ENCODE measurements around the gene REXO5.

DNA sequence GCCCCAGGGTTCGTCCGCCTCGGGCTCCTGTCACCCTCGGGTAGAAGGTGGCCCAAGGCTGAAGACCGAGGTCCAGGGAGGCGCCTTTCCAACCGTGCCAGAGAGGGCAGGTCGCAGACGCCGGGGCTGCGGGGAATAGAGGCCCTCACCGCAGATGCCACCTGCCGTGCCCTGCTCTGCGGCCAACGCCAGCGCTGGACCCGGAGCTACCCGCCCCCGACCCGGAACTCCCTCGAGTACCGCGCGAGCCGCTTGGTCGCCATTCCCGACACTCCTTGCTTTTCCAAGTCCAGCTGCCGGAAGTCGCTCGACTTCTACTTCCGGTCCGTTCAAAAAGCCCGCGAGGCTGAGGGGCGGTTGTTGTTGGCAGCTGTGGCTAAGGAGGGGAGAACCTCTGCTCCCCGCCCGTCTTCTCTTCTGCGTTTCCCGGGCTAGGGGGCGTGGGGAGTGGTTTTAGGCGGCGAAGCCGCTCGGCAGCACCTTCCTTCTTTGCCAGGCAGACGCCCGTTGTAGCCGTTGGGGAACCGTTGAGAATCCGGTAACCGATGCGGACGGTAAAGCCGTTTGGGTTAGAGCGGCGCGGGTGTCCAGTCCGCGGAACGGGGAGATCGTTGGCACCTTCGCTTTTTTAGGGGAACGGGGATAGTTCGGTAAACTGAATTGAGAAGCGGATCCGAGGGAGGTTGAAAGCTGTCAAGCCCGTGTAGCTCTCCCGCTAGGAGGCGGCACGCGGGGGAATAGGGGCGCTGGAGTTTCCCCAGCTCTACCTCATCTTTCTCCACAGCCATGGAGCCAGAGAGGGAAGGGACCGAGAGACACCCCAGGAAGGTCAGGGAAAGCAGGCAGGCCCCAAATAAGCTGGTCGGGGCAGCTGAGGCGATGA lies at the start of gene REXO5, which contains the start of gene ERI2:
- peak; percentile 63 for TF ChIP-seq WT1 (tag by site-specific recombination; IDR thresholded peaks at IDR 0.05)
- TF ChIP-seq MZF1 (tag by site-specific recombination; IDR thresholded peaks at IDR 0.05; ENCODE audit: borderline replicate concordance), result peak; percentile 80
- TF ChIP-seq, protein P1, sequence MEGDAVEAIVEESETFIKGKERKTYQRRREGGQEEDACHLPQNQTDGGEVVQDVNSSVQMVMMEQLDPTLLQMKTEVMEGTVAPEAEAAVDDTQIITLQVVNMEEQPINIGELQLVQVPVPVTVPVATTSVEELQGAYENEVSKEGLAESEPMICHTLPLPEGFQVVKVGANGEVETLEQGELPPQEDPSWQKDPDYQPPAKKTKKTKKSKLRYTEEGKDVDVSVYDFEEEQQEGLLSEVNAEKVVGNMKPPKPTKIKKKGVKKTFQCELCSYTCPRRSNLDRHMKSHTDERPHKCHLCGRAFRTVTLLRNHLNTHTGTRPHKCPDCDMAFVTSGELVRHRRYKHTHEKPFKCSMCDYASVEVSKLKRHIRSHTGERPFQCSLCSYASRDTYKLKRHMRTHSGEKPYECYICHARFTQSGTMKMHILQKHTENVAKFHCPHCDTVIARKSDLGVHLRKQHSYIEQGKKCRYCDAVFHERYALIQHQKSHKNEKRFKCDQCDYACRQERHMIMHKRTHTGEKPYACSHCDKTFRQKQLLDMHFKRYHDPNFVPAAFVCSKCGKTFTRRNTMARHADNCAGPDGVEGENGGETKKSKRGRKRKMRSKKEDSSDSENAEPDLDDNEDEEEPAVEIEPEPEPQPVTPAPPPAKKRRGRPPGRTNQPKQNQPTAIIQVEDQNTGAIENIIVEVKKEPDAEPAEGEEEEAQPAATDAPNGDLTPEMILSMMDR (tag by site-specific recombination; IDR thresholded peaks at IDR 0.05), result peak; percentile 94
- TF ChIP-seq ZNF423 (tag by site-specific recombination; IDR thresholded peaks at IDR 0.05), result no peak
- TF ChIP-seq KLF16 (tag by site-specific recombination; IDR thresholded peaks at IDR 0.05), result peak; percentile 60
- no peak for TF ChIP-seq ZNF585B (tag by site-specific recombination; IDR thresholded peaks at IDR 0.05)
- TF ChIP-seq, protein P2, sequence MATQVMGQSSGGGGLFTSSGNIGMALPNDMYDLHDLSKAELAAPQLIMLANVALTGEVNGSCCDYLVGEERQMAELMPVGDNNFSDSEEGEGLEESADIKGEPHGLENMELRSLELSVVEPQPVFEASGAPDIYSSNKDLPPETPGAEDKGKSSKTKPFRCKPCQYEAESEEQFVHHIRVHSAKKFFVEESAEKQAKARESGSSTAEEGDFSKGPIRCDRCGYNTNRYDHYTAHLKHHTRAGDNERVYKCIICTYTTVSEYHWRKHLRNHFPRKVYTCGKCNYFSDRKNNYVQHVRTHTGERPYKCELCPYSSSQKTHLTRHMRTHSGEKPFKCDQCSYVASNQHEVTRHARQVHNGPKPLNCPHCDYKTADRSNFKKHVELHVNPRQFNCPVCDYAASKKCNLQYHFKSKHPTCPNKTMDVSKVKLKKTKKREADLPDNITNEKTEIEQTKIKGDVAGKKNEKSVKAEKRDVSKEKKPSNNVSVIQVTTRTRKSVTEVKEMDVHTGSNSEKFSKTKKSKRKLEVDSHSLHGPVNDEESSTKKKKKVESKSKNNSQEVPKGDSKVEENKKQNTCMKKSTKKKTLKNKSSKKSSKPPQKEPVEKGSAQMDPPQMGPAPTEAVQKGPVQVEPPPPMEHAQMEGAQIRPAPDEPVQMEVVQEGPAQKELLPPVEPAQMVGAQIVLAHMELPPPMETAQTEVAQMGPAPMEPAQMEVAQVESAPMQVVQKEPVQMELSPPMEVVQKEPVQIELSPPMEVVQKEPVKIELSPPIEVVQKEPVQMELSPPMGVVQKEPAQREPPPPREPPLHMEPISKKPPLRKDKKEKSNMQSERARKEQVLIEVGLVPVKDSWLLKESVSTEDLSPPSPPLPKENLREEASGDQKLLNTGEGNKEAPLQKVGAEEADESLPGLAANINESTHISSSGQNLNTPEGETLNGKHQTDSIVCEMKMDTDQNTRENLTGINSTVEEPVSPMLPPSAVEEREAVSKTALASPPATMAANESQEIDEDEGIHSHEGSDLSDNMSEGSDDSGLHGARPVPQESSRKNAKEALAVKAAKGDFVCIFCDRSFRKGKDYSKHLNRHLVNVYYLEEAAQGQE (tag by site-specific recombination; IDR thresholded peaks at IDR 0.05), result peak; percentile 9; the same call in 1 of the 2 replicates
- no peak for TF ChIP-seq ZNF785 (tag by site-specific recombination; IDR thresholded peaks at IDR 0.05)
- no peak for TF ChIP-seq ZBTB1 (tag by site-specific recombination; IDR thresholded peaks at IDR 0.05)
- TF ChIP-seq ZNF610 (tag by site-specific recombination; IDR thresholded peaks at IDR 0.05; ENCODE audit: borderline replicate concordance), result 0 out of 2 replicates have a peak, but pooled peaks have one; percentile 27
- TF ChIP-seq, protein P3, sequence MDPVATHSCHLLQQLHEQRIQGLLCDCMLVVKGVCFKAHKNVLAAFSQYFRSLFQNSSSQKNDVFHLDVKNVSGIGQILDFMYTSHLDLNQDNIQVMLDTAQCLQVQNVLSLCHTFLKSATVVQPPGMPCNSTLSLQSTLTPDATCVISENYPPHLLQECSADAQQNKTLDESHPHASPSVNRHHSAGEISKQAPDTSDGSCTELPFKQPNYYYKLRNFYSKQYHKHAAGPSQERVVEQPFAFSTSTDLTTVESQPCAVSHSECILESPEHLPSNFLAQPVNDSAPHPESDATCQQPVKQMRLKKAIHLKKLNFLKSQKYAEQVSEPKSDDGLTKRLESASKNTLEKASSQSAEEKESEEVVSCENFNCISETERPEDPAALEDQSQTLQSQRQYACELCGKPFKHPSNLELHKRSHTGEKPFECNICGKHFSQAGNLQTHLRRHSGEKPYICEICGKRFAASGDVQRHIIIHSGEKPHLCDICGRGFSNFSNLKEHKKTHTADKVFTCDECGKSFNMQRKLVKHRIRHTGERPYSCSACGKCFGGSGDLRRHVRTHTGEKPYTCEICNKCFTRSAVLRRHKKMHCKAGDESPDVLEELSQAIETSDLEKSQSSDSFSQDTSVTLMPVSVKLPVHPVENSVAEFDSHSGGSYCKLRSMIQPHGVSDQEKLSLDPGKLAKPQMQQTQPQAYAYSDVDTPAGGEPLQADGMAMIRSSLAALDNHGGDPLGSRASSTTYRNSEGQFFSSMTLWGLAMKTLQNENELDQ (tag by site-specific recombination; IDR thresholded peaks at IDR 0.05; ENCODE audit: low read depth), result no peak
